GM10266 (cell line): ENCODE results near the gene ATP6V1G3.

ENCODE experiments used
- DNase-seq: peaks from one replicate; pipeline ENCODE4 v3.0.0; 2012; ENCODE audit errors: extremely low spot score
- CTCF ChIP-seq: IDR thresholded peaks from 2 replicates; pipeline ENCODE4 v1.5.1; 2012; ENCODE audit warnings: mild to moderate bottlenecking, low read depth; ENCODE audit not compliant: control insufficient read depth, insufficient read depth; ENCODE audit errors: missing control alignments

Gene ATP6V1G3

GRCh38 chr1:198564716-198565115, 24.2 kb upstream of the ATP6V1G3 start:
- TF ChIP-seq CTCF = no peak
- no peak for DNase-seq

DNA sequence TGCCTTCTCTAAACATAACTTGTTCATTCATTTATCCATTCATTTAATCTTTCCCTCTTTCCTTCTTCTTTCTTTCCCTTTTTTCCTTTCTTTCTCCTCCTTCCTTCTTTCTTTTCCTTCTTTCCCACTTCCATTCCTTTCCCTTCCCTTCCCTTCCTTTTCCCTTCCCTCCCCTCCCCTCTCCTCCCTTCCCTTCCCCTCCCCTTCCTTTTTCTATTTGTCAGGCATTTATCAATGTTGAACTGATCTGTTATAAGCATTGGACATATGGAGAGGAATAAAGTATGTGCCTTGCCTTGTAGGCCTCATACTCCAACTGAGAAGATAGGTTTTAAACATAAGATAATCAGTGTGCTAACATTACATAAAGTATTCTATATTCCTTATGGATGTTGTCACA, 23.7 kb upstream of the ATP6V1G3 start:
- no peak for TF ChIP-seq CTCF
- no peak for DNase-seq

GRCh38 chr1:198563583-198563982, 23.1 kb upstream of the ATP6V1G3 start:
- no peak for DNase-seq
- TF ChIP-seq CTCF = no peak

DNA sequence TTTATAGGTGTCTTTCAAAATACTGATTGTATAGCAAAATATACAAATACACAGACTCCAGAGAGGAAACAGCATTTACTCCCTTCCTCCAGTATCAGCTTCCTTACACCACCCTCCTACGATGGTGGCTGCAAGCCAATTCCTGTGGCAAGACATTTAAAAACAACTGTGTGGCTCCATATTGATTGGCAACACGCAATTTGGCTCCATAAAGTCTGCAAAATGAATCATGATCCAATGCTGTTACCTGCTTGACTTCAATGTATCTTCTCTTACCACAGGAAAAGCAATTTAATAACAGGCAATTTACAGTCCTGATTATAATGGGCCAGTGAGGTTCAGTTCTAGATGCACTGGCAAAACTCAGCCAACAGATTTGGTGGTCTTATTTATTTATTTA, 19.7 kb upstream of the ATP6V1G3 start:
- no peak for DNase-seq
- TF ChIP-seq CTCF = no peak

DNA sequence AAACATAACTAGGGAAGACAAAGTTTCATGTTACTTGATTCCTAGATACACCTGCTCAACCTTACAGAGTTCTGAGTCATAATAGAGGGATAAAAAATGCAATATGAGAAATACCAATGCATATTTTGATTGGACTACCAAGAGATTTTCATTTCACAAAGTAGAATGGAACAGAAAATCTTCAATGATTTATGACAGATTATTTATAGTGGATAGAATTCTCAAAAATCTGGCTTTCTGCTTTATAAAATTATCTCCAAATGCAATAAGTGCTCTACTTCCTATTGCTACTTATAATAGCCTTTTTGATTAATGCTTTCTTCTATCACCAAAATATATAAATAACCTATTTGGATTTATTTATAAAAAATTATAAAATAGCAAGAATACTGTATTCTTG, 18.9 kb upstream of the ATP6V1G3 start:
- no peak for TF ChIP-seq CTCF
- no peak for DNase-seq

GRCh38 chr1:198558402-198558801, 17.9 kb upstream of the ATP6V1G3 start:
- no peak for DNase-seq
- TF ChIP-seq CTCF = no peak

DNA sequence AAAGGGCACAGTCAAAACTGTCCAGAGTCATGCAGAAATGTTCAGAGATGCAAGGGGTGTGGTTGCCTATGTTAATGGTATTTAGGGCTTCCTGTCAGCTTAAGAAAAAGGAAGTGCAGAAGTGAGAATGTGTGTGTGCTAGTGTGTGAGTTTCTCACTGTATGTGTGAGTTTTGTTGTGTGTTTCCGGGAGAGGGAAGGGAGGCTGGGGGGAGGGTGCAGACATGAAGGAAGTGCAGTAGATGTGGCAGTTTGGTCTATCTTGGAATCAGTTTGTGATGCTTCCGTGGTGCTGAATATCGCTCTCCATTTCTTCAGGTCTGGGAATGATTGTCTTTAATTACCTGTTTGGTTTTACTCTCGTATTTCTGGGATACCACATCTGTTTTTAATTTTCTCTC, 16.5 kb upstream of the ATP6V1G3 start:
- peak; percentile 15 for DNase-seq
- no peak for TF ChIP-seq CTCF
